Measurements from ENCODE around the gene CCDC12.

Gene CCDC12

DNA sequence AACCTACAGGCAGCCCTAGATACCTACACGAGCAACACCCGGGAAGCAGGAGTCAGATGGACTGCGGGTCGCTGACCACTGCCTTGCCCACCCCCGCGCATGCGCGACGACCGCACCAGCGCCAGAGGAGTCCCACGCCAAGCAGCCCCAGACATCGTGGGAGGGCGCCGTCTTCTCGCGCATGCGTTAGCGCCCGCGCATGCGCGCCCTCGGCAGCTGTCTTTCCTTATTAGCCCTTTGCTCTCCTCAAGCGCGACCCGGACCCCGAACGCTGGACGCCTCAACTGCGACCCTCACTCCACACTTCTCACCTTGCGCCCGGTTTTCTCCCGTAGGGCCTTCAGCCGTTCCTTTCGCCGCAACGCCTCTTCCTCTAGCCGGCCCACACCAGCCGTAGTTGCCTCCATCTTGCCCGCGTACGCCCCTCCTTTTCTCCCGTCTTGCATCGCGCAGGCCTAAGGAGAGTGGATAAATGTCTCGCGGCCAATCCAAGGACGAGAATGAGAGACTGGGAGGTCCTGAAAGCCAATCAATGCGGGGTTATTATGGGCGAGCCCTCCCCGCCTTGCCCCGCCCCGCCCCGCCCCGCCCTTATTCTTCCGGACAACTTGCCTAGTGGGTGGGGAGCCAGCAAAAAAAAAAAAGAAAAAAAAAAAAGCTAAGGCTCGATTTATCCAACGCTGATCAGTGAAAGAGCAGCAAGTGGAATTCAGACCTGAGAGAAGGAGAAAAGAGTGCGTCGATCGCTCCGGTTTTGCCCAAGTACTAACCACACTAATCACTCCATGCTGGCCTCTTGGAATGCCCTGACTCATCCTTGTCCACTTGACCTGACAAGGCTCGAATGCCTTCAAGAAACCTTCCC lies at the start of gene CCDC12:
Gene CCDC12, minus strand, starts transcription at position 420 of the 865 bp plus-strand sequence. Its CDS starts 13 bp downstream, at position 407.
- FAIRE-seq = peak; percentile 86

- FAIRE-seq = no peak
Observed at GRCh38 chr3:47024932-47025331, 48.4 kb upstream of the CCDC12 start.

GRCh38 chr3:47022641-47023071 lies 46.1 kb upstream of the CCDC12 start:
- no peak for FAIRE-seq

DNA sequence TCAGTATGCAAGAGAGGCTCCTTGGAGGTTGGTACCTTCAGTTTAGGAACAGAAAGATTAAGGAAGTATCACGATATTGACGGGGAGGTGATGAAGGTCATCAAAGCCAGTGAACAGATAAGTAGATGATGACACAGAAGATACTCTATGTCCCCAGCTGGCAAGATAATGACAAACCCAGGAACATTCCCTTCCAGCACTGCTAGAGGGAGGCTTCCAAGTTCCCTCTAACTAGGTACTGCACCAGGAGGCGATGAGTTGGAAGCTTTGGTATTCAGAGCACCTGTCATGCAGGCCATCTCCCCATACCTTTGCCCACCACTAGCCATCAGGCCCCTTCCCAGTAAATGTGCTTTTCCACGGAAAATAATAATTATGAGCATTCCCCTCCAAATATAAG lies 43.8 kb upstream of the CCDC12 start:
- FAIRE-seq = no peak

DNA sequence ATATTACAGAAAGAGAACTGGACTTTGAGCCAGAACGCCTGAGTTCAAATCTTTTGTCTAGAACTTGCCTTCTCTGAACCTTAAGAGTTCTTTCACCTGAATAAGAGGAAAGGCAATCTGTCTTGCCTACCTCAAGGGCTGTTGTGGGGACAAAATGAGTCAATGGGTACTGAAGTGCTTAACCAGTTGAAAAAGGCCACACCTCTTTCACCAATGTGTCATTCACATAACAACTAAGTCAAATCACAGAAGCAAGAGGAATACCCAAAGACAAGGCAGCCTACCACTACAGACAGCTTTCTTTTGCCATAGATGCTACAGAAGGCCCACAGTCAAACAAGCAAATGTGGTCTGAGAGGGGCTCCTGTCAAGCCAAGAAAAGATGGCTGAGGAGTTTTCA lies 42.7 kb upstream of the CCDC12 start:
- FAIRE-seq = no peak

DNA sequence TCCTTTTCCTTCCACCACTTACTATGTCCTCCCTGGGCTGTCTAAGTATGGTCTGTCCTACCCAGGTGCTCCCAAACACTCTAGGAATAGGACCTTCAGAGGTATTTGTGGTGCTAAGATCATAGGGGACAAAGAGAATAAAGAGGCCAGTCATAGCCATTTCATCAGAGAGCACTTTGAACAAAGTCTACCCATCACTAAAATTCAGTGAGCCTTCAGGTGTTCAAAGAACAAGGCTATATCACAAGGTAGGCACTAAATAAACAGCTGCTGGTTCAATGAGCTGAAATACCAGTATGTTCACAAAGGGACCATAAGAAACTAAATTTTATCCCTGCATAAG lies 41.7 kb upstream of the CCDC12 start:
- no peak for FAIRE-seq

GRCh38 chr3:47017504-47018268 lies 41.1 kb upstream of the CCDC12 start:
- no peak for FAIRE-seq

GRCh38 chr3:47016934-47017435 lies 40.4 kb upstream of the CCDC12 start:
- no peak for FAIRE-seq

DNA sequence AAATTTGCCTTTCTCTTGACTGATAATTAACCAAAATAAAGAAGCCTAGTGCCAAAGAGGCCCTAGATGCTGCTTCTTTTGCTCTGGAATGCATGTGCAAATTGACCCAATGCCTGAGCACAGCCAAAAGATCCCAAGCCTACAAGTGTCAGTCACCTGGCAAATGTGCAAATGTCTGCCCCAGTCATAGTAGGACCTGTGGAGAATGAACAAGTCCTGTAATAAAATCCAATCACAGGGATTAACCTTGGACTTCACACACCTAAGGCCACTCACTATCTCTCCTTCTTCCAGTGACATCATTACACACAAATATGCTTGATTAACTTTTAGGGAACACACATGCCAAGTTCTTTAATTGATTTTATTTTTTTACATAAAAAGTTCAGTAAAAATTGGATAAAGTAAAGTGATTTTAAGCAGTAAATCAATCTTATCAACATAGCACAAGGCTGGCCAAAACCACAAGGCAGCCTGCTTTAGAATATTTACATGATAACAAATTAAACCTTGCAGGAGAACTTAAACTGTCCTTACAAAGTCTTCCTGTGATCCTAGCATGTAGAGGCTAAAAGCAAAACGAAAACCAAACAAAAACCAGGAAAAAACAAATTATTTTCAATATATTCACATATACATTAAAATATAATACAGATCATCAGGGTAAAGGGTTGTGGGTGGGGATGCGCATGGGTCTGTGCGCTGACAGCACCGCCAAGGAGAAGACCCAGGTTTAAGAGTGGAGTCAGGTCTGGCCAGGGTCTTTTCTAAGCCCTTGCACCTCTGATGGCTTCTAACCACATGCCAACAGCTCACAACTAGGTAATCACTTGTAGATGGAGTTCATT lies 39.8 kb upstream of the CCDC12 start:
- FAIRE-seq = no peak

- FAIRE-seq = no peak
Observed at GRCh38 chr3:47015151-47015550, 38.6 kb upstream of the CCDC12 start.

DNA sequence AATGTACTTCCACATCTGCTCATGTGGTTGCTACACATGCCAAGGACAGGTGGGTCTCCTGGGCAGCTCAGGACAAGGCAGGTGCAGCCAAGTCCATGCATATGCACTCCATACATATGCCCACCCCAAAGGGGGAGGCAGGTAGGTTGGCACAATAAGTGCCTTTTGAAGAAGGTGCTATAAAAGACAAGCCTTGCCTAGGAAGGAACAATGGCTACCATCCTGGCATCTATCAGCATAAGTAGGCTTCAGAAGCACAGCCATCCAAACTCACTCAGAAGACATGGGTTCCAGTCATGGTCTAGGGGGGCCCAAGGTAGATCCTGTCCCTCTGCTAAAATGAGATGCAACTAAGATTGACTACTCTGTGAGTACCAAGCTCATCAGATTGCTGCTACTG lies 37.5 kb upstream of the CCDC12 start:
- no peak for FAIRE-seq

- no peak for FAIRE-seq
Observed at GRCh38 chr3:47013231-47013630, 36.7 kb upstream of the CCDC12 start.

DNA sequence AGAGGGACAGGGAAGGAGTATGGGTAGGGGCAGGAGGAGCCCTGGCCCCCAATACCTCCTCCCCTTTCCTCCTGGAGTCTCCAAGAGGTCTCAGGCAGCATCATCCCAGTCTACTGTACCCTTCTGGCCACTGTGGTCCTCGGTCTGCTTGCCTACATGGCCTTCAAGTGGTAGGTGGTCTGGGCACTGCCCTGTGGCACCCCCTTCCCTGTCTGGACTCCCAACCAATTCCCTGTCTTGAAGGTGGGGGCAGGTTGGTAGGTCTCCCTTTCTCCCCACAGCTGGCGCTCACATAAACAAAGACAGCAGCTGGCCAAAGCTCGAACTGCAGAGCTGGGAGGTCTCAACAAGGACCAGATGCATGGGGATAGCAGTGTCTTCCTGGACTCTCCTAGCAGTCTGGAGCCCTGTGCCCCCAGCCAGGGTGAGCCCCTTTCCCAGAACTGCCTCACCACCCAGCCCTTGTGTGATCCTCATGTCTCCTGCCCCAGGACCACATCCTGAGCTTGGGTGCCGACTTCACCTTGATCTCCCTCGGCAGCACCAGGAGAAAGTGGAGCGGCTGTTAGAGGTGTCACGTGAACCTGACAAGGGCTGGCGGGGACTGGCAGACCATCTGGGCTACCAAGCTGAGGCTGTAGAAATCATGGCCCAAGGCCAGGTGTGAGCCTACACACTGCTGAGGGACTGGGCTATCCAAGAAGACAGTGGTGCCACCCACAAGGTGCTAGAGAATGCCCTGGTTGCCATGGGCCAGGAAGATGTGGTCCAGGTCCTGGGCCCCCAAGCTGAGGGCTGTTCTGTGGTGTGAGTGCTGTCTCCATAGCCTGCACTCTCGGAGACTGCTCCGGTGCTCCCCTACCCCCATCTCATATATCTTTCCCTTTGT lies 36.0 kb upstream of the CCDC12 start:
- no peak for FAIRE-seq

DNA sequence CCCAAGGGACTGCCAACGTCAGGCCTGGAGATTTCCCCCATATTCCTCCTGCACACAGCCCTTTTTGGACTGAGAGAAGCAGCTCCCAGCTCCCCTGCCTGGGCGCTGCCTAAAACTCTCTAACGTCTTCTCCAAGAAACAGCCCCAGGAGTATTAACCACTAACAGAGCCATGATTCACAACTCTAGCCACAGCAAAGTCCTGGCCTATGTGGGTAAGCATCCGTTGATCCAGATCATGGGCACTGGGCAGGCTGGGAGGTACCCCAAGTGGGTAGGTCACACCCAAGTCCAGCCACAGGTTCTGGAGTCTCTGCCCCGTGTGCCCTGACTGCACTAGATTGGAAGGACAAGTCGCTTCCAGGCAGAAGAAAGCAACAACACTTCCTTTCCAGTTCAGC lies 34.8 kb upstream of the CCDC12 start:
- no peak for FAIRE-seq

DNA sequence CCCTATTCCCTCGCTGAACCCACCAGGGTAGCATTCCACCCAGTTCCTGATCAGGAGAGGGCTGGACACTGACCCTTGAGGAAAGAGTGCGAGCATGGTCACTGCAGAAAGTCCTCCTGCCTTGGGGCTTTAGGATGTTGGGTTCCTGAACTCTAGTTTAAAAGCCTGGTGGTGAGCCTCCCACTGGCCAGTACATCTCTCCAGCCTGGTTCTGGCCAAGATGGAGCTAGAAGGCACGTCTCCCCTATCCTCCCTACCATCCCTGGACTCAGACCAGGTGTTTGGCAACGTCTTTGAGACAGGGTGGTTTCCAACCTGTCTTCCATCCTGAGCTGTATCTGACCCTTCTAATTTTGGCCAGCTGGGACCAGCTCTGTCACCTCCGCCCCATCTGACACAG lies 34.4 kb upstream of the CCDC12 start:
- FAIRE-seq = no peak

DNA sequence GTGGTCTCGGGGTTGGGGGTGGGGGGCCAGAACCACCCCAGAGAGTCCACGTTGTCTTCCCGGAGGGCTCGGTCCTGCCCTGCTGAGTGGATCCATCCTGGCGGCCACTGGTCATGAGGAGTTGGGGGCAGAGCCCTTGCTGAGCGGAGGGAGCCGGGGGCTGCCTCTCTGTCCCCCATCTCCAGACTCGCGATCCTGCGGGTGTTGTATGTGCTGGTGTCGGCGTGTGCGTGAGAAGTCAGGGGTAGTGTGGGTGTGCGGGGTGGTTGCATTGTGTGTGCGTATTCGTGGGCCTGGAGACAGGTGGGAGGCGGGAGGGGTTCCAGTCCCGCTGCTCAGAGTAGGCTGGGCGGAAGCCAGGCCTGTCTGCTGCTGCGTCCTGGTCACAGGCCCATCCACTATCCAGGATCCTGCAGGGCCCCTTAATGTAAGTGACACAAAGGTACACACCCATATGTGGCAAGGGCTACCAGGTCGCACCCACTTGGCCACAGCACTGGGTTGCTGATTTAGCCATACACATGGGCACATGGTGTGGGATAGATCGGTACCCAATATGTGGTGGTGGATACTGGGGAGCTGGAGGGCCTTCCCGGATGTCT lies 33.7 kb upstream of the CCDC12 start:
- FAIRE-seq = no peak

DNA sequence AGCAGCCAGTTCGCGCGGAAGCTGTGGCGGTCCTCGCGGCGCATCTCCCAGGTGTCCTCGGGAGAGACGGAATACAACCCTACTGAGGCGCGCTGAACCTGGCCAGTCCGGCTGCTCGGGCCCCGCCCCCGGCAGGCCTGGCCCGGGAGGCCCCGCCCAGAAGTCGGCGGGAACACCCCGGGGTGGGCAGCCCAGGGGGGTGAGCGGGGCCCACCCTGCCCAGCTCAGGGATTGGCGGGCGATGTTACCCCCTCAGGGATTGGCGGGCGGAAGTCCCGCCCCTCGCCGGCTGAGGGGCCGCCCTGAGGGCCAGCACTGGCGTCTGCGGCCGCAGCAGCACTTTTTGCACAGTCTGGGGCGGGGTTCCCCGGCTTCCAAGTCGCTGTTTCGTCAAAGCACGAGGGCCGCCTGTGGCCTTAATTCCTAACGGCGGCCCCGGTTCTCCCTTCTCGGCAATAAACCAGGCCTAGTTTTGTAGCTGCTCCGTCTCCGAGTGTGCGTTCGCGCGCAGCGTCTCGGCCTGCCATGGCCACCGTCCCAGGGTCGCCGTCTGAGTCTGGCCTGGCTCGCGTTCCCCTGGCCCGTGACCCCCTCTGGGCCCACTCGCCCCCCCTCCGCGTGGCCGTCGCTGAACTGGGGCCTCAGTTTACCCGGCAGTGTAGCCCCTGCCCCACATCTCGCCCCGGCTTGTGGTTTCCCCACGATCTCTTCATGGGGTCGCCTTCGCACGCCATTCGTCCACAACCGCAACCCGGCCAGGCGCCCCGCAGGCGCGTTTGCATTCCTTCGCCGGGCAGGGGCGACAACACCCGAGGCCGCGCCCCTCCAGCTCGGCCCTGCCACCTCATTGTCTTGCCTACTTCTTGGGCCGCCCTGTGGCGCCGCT lies 32.9 kb upstream of the CCDC12 start:
- no peak for FAIRE-seq

DNA sequence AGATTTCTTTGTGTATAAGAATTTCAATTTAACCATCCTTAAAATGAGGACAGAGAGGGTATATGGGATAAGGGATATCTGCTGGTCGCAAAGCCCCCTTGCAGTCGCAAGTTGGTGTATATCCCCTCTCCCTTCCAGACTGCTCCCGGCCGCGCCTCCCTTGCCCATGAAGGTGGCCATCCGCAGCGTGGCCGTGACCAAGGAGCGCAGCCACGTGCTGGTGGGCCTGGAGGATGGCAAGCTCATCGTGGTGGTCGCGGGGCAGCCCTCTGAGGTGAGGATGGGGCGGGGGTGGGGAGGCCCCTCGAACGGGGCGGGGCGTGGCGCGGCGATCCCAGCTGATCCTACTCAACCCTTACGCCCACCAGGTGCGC lies 32.3 kb upstream of the CCDC12 start:
- no peak for FAIRE-seq

DNA sequence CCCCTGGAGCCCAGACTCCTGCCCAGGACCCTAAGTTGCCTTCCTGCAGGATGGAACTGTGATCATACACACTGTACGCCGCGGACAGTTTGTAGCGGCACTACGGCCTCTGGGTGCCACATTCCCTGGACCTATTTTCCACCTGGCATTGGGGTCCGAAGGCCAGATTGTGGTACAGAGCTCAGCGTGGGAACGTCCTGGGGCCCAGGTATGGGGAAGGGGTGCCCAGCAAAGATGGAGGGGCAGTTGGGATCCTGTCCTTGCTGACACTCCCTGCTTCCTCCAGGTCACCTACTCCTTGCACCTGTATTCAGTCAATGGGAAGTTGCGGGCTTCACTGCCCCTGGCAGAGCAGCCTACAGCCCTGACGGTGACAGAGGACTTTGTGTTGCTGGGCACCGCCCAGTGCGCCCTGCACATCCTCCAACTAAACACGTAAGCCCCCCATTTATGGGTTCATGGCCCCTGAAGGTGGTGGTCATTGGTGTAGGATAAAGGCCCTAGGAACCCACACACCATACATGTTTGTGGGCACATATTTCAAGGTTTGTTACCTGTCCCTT lies 31.8 kb upstream of the CCDC12 start:
- FAIRE-seq = no peak
